PFSK-1 (cell line): ENCODE results near the gene LY9. TPM values are rescaled to one million over a fixed set of nuclear protein-coding genes. Genes with fewer than 3 reads are reported as not detected.

Source experiments
- FOXP2 ChIP-seq: optimal IDR thresholded peaks from 2 replicates; pipeline ENCODE3; 2011; ENCODE audit warnings: borderline replicate concordance, control low read depth, inconsistent platforms; ENCODE audit not compliant: insufficient read depth; ENCODE audit errors: extremely low read length, extremely low read depth
- POLR2AphosphoS5 ChIP-seq: IDR thresholded peaks from 2 replicates; pipeline ENCODE4 v1.6.1; 2012; ENCODE audit warnings: low read depth, mild to moderate bottlenecking, control low read depth, low read length, moderate library complexity
- REST ChIP-seq, 2 experiments: IDR thresholded peaks; 2 replicates each; pipeline versions ENCODE4 v1.6.1 to v1.8.0; 2011 to 2012; ENCODE audit warnings: low read depth in 2 of 2, low read length in 2 of 2, control low read depth in 1 of 2, inconsistent platforms in 1 of 2, mild to moderate bottlenecking in 1 of 2, moderate library complexity in 1 of 2; ENCODE audit not compliant: insufficient read depth in 1 of 2
- SIN3A ChIP-seq: IDR thresholded peaks from 2 replicates; pipeline ENCODE4 v1.6.1; 2012; ENCODE audit warnings: mild to moderate bottlenecking, low read length, moderate library complexity, borderline replicate concordance; ENCODE audit not compliant: insufficient read depth
- TAF1 ChIP-seq: IDR thresholded peaks from 2 replicates; pipeline ENCODE4 v1.6.1; 2012; ENCODE audit warnings: low read length, control low read depth, borderline replicate concordance; ENCODE audit not compliant: insufficient read depth
- polyA plus RNA-seq: library from polyadenylated mRNA; unstranded; fragments of >200 nt; gene quantifications from one replicate; pipeline ENCODE4 v1.2.1, GENCODE V29; 2012; ENCODE audit warnings: low read depth, missing spikeins; ENCODE audit not compliant: insufficient read length

LY9 gene
- polyA plus RNA-seq = not detected

- TF ChIP-seq TAF1 (no peak), POLR2AphosphoS5 (no peak), FOXP2 (no peak), SIN3A (no peak), REST (IDR thresholded peaks at IDR 0.05; ENCODE audit: insufficient read depth in 1 of 2, low read depth in 2 of 2, low read length in 2 of 2) (no peak)
Observed at GRCh38 chr1:160795951-160796383, at the start of gene LY9. Gene LY9 (plus strand): TSS chr1:160796174. CDS start chr1:160796188, 14 bp downstream.

- TF ChIP-seq FOXP2 (no peak), POLR2AphosphoS5 (no peak), TAF1 (no peak), REST (IDR thresholded peaks at IDR 0.05; ENCODE audit: insufficient read depth in 1 of 2, low read depth in 2 of 2, low read length in 2 of 2) (no peak), SIN3A (no peak)
Observed at GRCh38 chr1:160746836-160747500, 49.0 kb upstream of the LY9 start.

GRCh38 chr1:160747717-160748116, 48.3 kb upstream of the LY9 start:
- TF ChIP-seq REST (IDR thresholded peaks at IDR 0.05; ENCODE audit: insufficient read depth in 1 of 2, low read depth in 2 of 2, low read length in 2 of 2) (no peak), POLR2AphosphoS5 (no peak), TAF1 (no peak), SIN3A (no peak), FOXP2 (no peak)

- TF ChIP-seq FOXP2 (no peak), TAF1 (no peak), REST (IDR thresholded peaks at IDR 0.05; ENCODE audit: insufficient read depth in 1 of 2, low read depth in 2 of 2, low read length in 2 of 2) (no peak), SIN3A (no peak), POLR2AphosphoS5 (no peak)
Observed at GRCh38 chr1:160748181-160748877, 47.6 kb upstream of the LY9 start.
